CD1c-positive myeloid dendritic cell (primary cell): ENCODE measurements around the gene OR6J1.
"Not testable (repeated sequence)": the region's sequence is repeated elsewhere in the genome, so short reads cannot be mapped to it uniquely, and the experiment has no call there.

Experiments
- DNase-seq: peaks from one replicate; pipeline ENCODE4 v3.0.0-alpha.2; 2016; ENCODE audit errors: extremely low spot score

OR6J1 gene

GRCh38 chr14:22606380-22606779, 37.8 kb downstream of the OR6J1 start:
- DNase-seq = no peak

GRCh38 chr14:22602862-22603261, 41.3 kb downstream of the OR6J1 start:
- DNase-seq = peak; percentile 13

GRCh38 chr14:22601996-22602395, 42.2 kb downstream of the OR6J1 start:
- no peak for DNase-seq

DNA sequence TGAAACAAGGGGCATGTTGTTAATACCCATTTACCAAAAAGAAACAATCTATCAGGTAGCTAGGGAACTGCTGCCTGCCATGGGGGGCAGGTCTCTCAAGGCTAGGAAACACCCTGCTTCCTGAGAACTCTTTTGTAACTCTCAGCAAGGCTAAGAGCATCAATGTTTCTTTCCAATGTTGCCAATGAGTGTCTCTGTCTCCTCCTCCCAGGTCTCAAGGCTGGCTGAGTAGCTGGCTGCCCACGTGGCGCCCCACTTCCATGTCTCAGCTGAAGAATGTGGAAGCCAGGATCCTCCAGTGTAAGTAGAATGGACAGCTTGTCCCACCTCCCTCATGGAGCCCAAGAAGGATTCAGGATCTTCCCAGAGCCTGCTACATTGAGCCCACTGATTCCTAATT, 42.7 kb downstream of the OR6J1 start:
- peak; percentile 56 for DNase-seq

GRCh38 chr14:22600027-22600426, 44.1 kb downstream of the OR6J1 start:
- DNase-seq = peak; percentile 24

DNA sequence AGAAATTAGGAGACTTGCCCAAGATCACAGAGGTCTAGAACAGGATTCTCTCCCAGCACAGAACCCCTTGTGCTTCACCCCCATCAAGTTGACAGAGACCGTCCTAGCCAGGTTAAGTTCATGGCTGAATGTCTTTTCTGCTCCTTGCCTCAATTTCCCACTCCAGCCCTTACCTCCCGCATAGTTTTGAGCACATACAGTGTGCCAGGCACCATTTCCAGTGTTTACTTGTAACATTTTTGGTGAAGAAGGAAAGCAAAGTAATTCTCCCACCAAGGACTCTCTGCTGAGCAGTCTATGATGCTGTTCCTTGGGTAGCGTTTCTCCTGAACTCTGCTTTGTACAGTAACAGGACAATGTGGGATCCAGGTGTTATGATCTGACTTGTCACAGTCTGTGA, 44.8 kb downstream of the OR6J1 start:
- no peak for DNase-seq

DNA sequence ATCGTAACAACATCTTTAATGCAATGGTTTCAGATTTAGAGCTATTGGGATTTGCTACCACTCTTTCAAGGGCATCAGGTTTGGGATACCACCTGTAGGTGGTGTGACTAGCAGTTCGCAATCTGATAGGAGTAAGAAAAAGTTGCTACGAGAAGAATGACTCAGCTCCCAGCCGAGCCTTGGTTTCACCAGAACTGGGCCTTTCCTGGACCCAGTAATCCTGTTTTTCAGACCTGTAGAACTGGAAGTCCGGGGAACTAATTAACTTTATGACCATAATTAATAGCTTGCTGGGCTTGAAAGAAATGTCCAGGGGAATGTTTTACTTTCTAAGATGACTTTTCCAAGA, 45.3 kb downstream of the OR6J1 start:
- DNase-seq = peak; percentile 53

DNA sequence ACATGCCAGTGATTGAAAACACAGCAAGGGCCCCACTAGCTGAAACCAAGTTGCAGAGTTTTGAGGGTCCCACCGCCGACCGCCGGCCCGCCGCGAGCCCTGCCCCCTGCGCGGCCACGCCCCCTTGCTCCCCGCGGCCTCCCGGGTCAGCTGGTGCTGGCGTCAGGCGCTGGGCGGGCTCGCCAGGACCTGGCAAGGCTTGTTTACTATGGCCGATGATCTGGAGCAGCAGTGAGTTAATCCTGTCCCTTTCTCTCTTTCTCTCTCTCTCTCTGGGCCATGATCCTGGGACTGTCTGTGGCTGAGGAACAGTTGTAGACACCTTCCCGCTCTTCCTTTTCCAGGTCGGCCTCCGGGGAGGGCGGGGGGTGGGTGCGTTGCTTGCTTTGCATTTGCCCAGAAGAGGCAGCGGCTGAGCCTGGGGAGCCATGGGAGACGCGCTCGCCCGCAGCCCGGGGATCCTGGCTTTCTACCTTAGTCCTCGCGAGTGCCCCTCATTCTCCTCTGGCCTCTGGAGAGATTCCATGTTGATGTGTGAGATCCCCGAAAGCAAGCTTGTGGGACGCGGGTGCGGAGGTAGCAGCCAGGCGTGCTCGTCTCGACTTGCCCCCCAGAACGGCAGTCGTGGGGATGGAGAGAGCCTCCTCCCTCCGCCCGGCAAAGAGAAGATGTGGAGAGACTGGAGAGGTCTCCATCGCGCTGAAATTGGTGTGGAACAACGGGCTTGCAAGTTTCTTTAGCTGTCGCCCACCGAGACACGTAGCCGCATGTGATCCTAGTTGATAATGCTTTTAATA, 45.9 kb downstream of the OR6J1 start, which contains the start of gene ABHD4:
TSS of gene ABHD4 (plus strand) at position 202 of the 797 bp plus-strand sequence. CDS start at position 209, 7 bp downstream.
- DNase-seq = peak; percentile 73

DNA sequence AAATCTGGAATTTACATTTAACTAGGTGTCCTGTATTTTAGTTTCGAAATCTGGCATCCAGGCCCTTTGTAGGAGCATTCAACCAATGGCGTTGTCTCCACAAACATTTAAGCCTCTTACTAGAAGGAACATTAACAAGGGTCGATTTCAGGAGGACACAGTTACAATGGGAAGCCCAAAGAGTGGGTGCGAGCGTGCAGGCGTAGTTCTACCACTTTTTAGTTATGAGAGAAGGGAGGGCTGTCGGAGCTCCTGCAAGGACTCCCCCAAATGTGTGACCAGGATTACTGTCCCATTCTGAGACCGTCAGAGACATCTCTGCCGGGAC, 46.4 kb downstream of the OR6J1 start:
- DNase-seq = peak; percentile 11

DNA sequence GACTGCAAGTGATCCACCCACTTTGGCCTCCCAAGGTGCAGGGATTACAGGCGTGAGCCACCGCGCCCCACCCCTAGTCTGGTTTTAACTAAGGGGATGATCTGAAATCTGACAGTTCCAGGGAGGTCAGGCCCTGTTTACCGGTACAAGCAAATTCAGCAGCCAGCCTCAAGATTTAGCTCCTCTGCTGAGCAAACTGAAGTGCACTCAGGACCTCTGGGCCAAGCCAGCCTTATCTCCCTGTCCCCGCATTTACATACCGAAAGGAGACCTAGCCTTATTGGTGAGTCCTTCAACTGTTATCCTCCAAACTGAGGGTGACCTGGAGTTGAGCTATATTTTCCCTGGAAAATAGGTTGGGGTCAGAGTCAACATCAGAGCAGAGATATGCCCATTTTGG, 46.9 kb downstream of the OR6J1 start:
- no peak for DNase-seq

DNA sequence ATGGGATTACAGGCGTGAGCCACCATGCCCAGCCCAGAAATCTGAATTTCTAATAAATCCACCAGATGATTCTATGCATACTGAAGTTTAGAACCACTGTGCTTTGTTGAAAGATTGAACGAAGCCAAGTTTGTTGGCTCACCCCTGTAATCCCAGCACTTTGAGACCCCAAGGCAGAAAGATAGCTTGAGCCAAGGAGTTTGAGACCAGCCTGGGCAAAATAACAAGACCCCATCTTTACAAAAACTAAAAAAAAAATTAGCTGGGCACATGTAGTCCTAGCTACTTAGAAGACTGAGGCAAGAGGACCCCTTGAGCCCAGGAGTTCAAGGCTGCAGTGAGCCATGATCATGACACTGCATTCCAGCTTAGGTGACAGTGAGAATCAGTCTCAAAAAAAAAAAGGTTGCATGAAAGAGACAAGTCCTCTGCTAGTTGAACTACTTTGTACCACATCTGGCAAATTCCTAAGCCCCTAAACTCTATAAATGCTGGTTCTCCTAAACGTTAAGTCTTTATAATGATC, 47.7 kb downstream of the OR6J1 start:
- no peak for DNase-seq

GRCh38 chr14:22594156-22594716, 49.9 kb downstream of the OR6J1 start:
- DNase-seq = no peak

- DNase-seq = no peak
Observed at GRCh38 chr14:22593601-22594000, 50.6 kb downstream of the OR6J1 start.

- no peak for DNase-seq
Observed at GRCh38 chr14:22593189-22593588, 51.0 kb downstream of the OR6J1 start.

DNA sequence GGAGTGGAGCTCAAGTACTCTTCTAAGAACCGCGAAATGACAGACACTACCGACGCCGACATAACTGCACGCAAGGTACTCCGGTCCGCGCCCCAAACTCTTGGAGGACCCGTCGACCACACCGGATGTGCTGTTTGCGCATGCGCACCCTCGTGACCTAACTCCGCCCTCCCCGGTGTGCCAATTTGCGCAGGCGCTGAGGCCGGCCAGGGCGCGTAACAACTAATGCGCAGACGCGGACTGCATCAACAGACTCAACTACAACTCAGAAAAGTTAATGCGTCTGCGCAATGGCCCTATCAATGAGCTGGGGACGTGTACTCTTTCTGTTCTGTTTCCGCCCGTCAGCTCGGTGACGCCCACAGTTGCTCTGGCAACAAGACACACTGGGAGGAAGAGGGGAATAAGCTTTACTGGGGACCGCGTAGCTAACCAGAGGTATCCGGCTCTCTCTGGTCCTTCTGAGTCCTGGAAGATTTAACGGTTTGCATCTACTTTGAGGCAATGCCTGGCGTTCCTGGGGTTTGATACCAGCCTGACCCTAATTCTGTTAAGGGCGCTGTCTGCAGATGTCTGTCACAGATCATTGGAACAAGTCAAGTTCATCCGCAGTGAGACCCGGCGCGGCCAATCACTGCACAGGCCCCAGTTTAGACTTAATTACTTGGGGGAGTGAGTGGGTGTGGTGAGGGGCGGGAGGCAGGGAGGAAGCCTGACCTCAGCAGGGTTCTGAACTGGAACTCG, 54.9 kb downstream of the OR6J1 start, which contains the start of gene DAD1:
TSS of gene DAD1 (minus strand) at position 129 of the 744 bp plus-strand sequence. CDS start at position 62, 67 bp downstream.
- DNase-seq = peak; percentile 100

DNA sequence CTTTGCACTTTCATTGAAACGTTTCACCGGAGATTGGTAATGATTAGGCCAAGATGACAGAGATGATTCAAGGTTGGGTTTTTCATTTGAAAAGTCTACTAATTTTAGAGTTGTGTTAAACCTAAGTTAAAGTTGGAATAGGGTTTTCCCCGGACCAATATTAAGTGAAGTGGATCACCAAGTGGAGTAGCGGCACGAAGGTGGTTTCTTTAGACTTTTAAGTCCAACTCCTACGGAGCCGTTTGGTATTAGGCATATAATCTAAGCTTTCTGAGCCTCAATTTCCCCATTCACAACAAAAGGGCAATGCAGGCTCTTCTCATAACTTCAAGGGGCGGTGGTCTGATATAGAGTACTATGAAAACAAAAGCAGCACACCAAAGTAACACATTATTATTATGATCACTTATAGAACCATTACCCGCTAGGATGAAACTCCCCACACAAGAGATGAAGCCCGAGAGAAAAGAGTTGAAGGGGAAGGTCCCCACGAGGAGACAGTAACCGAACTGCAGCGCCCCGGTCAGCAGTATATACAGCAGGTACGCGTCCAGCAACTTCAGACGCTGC, 55.5 kb downstream of the OR6J1 start:
- DNase-seq = peak; percentile 14

- DNase-seq = not testable (repeated sequence)
Observed at GRCh38 chr14:22587677-22588422, 56.3 kb downstream of the OR6J1 start.

- no peak for DNase-seq
Observed at GRCh38 chr14:22587247-22587646, 56.9 kb downstream of the OR6J1 start.

GRCh38 chr14:22583994-22584393, 60.2 kb downstream of the OR6J1 start:
- no peak for DNase-seq
